GM12865 (cell line): Measurements from ENCODE around the gene TRIP6.

ENCODE experiments used
- DNase-seq: peaks from one replicate; pipeline ENCODE4 v3.0.0; 2010; ENCODE audit warnings: low read depth
- H3K4me3 ChIP-seq: 2 replicates; pipeline ENCODE4 v1.5.1; 2011; ENCODE audit warnings: mild to moderate bottlenecking, low read depth, low read length, control low read depth
- TF ChIP-seq, protein P1 (sequence below): IDR thresholded peaks from 2 replicates; pipeline ENCODE4 v1.5.1; 2011; ENCODE audit warnings: low read length, control low read depth, low read depth, inconsistent platforms; ENCODE audit not compliant: insufficient read depth; ENCODE audit errors: missing control alignments

The TRIP6 gene

DNA sequence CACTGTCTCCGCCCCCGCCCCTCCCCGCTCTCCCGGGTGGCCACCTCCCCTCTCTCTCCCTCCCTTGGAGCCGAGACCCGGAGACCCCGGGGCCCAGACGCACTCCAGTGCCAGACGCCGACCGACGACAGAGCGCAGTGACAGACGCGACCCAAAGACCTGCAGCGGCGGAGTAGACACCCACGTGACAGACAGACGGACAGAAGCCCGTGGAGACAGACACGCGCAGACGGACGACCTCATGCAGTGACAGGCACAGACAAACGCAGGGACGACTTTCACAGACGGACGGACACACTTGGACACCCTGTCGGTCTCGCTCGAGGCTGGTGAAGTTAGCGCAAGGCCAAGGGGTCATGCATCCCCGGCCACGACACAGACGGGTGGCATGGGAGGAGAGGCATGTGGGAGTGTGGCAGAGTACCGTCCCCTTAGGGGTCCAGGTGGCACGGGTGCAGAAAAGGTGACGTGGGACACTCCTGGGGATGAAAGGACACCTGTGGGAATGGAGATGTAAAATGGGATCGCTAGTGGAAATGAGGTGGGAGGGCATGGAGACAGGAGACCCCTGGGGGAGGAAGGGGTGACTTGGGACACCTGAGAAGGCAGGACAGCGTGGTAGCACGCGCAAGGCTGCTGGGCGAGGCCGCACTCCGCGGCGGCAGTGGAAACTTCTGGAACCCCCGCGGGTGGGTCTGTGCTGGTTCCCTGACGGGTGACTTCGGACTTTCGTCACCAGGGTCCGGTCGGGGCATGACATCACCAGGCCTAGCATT is 29.0 kb downstream of the TRIP6 start:
- H3K4me3 ChIP-seq: no peak overlapping the region
- DNase-seq: no peak
- TF ChIP-seq, protein P1, sequence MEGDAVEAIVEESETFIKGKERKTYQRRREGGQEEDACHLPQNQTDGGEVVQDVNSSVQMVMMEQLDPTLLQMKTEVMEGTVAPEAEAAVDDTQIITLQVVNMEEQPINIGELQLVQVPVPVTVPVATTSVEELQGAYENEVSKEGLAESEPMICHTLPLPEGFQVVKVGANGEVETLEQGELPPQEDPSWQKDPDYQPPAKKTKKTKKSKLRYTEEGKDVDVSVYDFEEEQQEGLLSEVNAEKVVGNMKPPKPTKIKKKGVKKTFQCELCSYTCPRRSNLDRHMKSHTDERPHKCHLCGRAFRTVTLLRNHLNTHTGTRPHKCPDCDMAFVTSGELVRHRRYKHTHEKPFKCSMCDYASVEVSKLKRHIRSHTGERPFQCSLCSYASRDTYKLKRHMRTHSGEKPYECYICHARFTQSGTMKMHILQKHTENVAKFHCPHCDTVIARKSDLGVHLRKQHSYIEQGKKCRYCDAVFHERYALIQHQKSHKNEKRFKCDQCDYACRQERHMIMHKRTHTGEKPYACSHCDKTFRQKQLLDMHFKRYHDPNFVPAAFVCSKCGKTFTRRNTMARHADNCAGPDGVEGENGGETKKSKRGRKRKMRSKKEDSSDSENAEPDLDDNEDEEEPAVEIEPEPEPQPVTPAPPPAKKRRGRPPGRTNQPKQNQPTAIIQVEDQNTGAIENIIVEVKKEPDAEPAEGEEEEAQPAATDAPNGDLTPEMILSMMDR: no peak

DNA sequence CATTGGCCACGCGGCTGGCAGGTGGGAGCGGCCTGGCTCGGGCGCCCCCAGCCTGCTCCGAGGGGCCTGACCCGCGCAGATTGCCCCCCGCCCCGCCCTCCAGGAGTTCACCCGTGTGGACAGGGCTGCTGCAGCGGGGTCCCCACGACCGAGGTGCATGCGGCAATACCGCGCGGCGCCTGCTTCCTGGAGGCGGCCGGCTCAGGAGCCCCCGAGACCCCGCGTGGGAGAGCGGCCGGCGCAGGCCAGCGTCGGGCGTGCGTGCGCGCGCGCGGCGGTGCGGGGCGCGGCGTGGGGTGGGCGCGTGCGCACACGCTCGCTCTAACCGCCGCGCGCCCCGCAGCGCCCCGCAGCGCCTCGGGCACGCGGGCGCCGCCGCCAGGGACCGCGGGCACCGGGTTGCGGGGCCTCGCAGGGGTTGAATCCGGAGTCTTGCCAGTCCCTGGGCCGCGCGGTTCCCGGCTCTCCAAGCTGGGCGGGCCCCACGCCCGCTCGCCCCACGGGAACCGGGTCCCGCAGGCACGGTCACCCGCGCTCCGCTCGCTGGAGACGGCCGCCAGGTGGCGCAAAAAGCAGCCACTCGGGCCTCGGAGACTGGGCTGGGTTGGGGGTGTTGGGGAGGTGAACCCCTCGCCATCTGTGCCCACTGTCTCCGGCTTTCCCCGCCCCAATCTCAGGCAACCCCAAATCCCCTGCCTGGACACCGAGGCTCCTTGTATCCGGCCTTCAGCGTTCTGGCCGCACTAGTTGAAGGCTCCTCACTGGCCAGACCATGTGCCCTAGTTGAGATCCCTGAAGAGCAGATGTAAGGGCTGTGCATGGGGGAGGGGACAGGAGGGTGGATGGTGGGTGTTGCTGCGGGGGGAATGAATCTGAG is 29.8 kb downstream of the TRIP6 start:
- no peak overlapping the region for H3K4me3 ChIP-seq
- TF ChIP-seq, protein P1: peak; percentile 73

DNA sequence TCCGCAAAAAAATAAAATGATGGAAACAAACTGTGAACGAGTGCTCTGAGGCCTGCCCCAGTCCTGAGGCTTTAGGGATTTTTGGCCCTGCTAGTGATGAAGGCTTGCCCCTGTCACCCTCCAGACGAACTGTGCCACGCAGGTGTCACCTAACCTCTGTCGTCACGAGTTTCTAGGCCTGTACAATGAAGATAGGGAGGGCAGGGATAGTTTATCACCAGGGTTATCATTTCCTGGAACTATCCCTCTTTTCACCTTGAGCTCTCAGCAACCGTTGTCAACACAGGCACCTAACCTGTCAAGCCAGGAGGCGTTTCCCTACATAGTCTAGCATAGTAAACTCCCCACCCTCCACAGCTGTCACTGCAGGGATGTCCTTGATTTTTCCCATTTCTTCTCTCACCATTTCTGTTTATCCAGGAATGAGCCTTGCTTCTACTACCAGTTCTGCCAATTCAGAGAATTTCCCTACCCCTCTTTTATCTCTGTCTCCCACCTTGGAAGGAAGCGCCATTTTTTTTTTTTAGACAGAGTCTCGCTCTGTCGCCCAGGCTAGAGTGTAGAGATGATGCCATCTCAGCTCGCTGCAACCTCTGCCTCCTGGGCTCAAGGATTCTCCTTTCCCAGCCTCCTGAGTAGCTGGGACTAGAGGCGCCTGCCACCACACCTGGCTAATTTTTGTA is 30.7 kb downstream of the TRIP6 start:
- TF ChIP-seq, protein P1: no peak
- H3K4me3 ChIP-seq: no peak overlapping the region
- DNase-seq: no peak

More for the DNA sequence above, 29.8 kb downstream of the TRIP6 start:
- DNase-seq: no peak

DNA sequence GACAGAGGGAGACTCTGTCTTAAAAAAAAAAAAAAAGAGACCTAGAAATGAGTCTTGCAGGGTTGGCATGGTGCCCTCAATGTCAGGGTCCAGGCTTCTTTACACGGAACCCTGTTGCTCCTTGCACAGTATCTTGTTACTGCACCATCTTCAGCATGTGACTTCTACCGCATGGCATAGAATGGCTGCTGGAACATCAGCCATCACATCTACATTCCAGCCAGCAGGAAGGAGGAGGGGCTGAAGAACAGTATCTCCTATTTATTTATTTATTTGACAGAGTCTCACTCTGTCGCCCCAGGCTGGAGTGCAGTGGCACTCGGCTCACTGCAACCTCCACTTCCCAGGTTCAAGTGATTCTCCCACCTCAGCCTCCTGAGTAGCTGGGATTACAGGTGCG is 32.2 kb downstream of the TRIP6 start:
- H3K4me3 ChIP-seq: no peak overlapping the region
- no peak for DNase-seq
- TF ChIP-seq, protein P1: no peak

DNA sequence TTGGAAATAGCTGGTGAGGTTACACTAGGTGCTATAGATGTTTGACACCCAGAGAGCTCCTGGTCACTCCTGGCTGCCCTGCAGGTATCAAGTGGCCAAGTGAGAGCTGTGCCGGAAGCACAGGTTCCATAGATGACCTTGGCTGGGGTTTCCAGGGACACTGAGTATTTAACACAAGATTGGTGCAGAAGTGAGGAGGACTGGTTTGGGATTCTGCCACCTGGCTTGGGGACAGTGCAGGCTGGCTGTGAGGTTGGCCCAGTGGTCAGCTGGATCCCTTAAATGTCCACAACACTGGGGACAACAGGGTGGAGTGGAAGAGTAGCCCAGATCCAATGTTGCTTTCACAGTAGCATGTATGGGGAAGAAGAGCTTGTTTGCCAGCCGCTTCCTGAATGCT is 33.8 kb downstream of the TRIP6 start:
- TF ChIP-seq, protein P1: no peak
- H3K4me3 ChIP-seq: no peak overlapping the region
- no peak for DNase-seq

DNA sequence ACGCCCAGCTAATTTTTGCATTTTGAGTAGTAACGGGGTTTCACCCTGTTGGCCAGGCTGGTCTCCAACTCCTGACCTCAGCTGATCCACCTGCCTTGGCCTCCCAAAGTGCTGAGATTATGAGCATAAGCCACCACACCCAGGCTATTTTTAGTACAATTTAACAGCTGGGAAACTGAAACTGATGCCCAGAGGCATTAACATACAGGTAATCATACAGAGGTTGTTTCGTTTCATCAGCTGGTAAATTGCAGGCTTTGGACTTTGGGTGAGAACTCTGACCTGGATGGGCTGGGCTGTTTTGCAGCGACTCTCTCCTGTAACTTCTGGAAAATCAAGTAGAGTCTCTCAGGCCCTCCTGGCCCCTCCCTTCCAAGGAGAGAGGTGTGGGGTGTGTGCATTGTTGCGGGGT is 34.7 kb downstream of the TRIP6 start:
- H3K4me3 ChIP-seq: no peak overlapping the region
- no peak for DNase-seq
- TF ChIP-seq, protein P1: no peak
